Vagina (tissue), 2 donors: ENCODE results near the gene EVI2A.

Experiments used
- CTCF ChIP-seq, 3 experiments: fragments of 450-650 bp in 2 of 3; fragments of 200-600 bp in 1 of 3; sonication (generic) in 1 of 3; IDR thresholded peaks; one replicate each; pipeline ENCODE4 v1.5.1; 2017 to 2019; ENCODE audit warnings: antibody characterized with exemption in 3 of 3, mild to moderate bottlenecking in 2 of 3, moderate library complexity in 2 of 3
- POLR2A ChIP-seq, 2 donors: fragments of 450-650 bp; IDR thresholded peaks; one replicate each; pipeline ENCODE4 v1.6.1; 2017; ENCODE audit warnings: antibody characterized with exemption in 2 of 2, mild to moderate bottlenecking in 2 of 2, moderate library complexity in 2 of 2

- TF ChIP-seq CTCF (IDR thresholded peaks at IDR 0.05), result no peak
- TF ChIP-seq POLR2A (IDR thresholded peaks at IDR 0.05), result no peak
Observed at GRCh38 chr17:31307640-31308039, 13.8 kb downstream of the EVI2A start.
